ENCODE data around the gene CNTFR.

GRCh38 chr9:34603610-34604231, 14.2 kb upstream of the CNTFR start:
- peak; percentile 96 for TF ChIP-seq CTCF (IDR thresholded peaks at IDR 0.05; ENCODE audit: low read depth, low read length, poor library complexity, severe bottlenecking)
- no peak for TF ChIP-seq EZH2phosphoT487 (IDR thresholded peaks at IDR 0.05; ENCODE audit: borderline replicate concordance, low read length)
